HG03439 (cell line): Measurements from ENCODE around the gene GPR3.

Source experiments
- ATAC-seq: cut with Tn5 transposase; IDR thresholded peaks from one replicate; pipeline ENCODE4 v1.9.1; 2021; ENCODE audit warnings: mild to moderate bottlenecking, moderate library complexity; ENCODE audit not compliant: unreplicated experiment

Gene GPR3, protein sequence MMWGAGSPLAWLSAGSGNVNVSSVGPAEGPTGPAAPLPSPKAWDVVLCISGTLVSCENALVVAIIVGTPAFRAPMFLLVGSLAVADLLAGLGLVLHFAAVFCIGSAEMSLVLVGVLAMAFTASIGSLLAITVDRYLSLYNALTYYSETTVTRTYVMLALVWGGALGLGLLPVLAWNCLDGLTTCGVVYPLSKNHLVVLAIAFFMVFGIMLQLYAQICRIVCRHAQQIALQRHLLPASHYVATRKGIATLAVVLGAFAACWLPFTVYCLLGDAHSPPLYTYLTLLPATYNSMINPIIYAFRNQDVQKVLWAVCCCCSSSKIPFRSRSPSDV

DNA sequence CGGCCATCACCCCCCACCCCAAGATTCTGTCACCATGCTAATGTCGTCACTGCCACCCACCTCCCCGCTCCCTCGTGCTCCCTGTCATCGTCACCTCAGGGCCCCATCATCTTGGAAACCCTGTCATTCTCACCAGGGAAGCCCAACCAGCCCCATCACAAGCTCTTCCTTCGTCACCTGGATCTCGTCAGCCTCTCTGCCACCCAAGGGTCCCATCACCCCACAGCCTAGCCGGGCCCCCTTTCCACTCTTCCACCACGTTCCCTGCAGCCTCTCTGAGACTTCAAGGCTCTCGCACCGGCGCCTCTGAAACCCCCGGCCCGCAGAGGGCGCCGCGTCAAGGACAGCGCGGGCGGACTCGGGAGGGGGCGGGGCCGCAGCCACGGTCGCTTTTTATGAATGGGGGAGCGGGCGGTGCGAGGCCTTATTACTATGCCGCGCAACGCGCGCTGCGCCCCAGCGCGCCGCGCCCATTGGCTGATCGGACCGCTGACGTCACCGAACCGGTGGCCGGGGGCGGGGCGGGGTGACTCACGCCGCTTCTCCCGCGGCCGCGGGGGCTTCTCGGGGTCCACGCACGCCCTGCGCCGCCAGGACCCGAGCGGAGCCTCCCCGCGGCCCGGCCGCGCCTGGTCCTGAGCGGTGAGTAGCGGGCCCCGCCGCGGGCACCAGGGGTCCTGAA is at the start of gene GPR3:
Gene GPR3 (plus strand): TSS at position 527 of the 682 bp plus-strand sequence. CDS start 1,177 bp downstream, outside the sequence.
- peak; percentile 68 for ATAC-seq

DNA sequence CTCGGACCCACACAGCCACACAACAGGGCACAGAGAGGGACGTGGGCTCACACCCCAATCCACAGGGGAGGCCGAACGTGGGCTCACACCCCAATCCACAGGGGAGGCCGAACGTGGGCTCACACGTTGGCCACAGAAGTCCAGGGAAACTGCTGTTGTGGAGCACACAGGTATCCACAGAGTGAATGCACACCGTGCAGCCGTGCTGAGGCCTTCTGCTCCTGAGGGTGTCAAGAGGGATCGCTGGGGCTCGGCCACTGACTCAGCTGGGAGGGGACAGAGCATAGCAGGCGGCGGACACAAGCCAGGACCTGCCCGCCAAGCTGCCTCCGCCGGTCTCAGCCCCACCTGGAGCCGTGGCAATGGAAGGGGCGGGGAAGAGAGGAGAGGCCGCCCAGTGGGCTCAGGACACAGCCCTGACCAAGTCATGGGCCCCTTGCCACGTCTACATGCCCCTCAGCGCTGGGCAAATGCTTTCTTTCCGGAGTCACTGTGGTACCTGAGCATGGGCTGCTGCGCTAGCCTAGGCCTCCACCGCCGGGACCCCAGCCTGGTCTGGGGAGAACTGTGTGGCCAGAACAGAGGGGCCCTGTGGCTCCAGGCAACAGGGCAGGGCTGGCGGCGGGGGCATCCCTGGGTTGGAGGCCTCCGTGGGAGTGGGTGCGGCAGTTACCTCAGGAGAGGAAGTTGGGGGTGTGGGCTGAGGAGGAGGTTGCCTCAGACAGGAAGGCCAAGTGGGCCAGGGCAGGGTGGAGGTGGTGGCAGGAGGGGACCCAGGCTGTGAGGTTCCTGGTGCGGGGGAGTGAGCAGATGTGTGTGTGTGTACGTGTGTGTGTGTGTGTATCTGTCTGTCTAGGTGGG is 49.4 kb upstream of the GPR3 start:
- no peak for ATAC-seq

DNA sequence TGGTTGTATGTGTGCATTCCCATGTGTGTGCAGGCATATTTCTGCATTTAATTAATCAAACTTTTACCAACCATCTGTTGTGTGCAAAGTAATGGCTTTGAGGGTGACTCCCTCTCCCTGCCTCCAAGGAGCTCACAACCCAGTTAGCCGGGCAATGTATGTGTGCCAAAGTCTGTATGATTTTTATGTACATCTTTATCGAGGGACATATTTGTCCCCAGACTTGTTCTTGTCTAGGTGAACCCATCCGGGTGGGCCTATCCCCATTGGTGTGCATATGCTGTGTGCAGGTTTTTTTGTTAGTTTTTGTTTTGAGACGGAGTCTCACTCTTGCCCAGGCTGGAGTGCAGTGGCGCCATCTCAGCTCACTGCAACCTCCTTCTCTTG is 48.8 kb upstream of the GPR3 start:
- no peak for ATAC-seq

DNA sequence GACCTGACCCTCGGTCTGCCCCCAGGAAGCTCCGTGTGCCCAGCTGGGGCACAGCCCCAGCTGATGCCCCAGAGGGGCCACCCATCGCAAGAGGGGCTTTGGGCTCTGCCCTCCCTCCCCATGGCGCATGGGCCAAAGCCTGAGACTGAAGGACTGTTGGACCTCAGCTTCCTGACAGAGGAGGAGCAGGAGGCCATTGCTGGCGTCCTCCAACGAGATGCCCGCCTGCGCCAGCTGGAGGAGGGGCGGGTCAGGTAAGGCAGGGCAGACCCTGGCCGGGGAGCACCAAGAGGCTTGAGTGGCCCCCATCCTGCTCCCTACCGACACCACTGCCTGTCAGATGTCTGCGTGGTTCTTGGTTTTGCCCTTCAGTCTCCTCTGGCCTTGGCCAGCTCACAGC is 47.1 kb upstream of the GPR3 start:
- ATAC-seq, result no peak

DNA sequence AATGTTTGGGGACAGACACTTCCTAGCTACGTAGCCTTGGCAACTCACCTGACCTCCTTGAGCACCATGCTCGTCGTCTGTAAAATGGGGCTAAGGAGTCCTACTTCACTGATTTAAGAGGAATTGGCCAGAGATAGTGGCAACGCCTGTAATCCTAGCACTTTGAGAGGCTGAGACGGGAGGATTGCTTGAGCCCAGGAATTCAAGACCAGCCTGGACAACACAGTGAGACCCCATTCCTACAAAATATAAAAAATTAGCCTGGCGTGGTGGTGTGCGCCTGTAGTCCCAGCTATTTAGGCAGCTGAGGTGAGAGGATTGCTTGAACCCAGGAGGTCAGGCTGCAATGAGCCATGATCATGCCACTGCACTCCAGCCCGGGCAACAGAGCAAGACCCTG is 46.1 kb upstream of the GPR3 start:
- ATAC-seq, result no peak

DNA sequence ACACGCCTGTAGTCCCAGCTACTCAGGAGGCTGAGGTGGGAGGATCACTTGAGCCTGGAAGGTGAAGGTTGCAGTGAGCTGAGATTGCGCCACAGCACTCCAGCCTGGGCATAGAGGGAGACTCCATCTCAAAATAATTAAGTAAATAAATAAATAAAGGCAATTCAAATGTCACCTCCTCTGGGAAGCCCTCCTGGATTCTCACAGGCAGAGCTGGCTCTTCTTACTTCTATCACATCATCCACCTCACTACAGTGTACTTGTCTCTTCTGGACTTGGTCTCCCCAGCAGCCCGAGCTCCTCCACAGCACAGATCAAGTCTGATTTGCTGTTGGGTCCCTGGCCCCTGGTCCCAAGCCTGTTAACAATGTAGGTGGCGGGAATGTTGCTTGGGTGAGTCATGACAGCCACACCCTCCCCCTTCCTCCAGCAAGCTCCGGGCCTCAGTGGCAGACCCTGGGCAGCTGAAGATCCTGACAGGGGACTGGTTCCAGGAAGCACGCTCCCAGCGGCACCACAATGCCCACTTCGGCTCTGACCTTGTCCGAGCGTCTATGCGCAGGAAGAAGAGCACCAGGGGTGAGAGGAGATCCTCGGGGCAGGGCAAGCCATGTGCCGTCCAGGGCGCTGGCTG is 45.3 kb upstream of the GPR3 start:
- no peak for ATAC-seq

DNA sequence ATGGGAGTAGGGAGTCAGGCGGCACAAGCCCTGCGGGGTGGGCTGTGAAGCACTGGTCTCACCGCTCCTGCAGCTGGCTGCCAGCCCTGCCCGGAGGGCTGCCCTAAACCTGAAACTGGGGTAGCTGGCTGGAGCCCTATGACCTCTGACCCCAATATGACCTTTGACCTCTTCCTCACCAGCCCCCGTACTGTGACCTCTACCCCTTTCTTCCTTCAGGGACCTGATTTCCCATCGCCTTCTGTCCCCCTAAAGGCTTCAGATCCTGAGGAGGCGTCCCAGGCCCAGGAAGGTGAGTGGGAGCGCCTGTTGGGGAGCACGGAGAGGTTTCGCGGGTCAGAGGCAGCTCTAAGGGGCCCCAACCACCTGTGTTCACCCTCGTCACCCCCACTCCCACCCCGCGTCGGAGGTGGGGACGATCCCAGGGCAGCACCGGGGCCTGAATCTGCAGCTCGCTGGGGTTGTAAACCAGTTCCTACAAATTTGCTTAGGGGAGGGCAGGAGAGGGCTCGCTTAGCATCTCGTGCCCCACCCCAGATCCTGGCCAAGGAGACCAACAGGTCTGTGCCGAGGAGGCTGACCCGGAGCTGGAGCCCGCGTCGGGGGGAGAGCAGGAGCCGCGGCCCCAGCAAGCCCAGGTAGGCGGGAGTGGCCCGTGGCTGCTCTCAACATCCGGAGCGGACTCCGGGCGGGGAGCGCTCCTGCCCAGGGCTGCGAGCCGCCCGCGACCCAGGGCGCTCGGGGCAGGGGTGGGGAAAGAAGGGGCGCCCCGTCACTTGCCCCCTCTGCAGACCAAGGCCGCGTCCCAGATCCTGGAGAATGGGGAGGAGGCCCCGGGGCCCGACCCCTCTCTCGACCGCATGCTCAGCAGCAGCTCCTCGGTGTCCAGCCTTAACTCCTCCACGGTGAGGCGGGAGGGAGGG is 43.3 kb upstream of the GPR3 start:
- ATAC-seq, result no peak

DNA sequence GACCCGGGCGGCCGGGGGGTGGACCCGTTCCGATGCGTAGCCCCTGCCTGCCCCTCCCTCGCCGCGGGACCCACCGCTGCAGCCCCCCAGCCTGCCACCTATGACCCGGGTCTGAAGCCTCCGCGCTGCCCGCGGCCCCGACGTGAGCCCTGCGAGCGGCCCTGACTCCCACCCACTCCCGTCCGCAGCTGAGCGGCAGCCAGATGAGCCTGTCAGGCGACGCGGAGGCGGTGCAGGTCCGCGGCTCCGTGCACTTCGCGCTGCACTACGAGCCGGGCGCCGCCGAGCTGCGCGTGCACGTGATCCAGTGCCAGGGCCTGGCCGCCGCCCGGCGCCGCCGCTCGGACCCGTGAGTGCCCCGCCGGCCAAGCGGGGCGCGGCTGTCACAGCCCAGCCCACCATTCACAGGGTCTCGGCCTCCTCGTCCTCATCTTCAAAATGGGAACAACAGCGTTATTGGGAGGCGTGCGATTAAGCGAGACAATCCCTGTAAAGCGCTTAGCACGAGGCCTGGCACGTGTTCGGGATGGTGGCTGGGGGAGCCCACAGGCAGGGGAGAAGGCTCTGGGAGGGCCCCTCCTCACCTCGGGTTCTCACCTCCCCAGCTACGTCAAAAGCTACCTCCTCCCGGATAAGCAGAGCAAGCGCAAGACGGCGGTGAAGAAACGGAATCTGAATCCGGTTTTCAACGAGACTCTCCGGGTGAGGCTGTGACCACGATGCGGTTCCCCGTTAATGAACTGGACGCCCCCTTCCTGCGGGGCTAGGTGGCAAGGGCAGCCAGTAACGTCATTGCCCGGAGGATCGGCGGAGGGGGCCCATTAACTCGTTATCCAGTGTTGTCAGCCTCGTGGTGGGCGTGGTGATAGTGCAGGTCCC is 42.4 kb upstream of the GPR3 start:
- no peak for ATAC-seq

DNA sequence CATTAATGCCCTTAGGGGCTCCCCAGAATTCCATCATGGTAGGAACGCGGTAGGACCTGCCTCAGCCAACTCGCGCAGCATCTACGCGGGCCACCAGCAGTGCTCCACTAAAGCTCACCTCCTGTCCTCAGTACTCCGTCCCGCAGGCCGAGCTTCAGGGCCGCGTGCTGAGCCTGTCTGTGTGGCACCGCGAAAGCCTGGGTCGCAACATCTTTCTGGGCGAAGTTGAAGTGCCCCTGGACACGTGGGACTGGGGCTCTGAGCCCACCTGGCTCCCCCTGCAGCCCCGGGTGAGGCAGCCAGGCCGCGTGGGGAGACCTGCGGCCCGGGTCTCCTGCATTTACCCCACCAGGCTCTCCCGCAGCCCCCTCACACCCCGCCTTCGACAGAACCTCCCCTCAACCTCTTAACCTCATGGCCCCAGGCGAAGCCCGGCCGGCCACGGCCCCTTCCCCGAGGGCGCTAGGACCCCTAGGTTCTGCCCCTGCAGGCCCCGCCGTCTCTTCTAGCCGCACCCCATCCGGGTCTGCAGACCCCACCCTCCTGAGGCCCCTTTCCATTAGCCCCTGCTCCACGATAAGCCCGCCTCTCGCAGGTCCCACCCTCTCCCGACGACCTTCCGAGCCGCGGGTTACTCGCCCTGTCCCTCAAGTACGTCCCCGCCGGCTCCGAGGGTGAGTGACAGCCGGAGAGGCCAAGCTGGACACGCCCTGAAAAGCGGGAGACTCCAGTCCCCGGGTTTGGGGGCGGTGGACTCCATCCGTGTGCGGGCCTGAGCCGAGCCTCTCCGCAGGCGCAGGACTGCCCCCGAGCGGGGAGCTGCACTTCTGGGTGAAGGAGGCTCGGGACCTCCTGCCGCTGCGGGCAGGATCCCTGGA is 41.5 kb upstream of the GPR3 start:
- no peak for ATAC-seq

DNA sequence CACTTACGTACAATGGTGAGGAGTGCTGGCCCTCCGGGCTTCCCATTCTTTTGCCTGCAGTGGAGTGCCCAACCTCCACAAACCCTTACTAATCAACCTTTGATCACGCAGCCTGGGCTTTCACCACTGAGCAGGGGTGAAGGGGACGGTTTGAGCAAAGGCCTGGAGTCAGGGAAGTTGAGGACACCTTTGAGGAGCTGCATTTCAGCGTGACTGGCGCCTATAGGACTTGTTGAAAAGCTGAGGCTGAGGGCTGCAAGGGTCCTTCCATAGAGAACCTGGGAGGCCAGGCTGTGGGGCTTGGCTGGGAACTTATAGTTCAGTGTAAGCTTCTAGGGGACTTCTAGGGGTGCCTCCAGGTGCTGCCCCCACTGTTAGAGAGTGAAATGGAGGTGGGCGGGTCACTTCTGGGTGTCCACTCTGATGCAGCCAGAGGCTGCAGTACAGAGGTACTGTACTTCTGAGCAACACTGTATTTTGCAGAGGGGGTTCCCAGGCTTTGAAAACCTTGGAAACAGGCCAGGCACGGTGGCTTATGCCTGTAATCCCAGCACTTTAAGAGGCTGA is 40.8 kb upstream of the GPR3 start:
- no peak for ATAC-seq

DNA sequence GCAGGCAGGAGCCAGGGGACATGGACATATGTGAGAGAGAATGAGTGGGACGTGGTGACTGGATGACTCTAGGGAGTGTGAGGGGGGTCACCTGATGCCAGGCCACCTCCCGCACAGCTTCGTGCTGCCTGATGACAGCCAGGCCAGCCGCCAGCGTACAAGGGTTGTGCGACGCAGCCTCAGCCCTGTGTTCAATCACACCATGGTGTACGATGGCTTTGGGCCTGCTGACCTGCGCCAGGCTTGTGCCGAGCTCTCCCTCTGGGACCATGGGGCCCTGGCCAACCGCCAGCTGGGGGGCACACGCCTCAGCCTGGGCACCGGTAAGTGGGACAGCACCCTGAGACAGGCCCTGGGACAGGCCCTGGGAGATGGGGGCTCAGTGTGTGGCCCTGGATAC is 39.3 kb upstream of the GPR3 start:
- no peak for ATAC-seq

DNA sequence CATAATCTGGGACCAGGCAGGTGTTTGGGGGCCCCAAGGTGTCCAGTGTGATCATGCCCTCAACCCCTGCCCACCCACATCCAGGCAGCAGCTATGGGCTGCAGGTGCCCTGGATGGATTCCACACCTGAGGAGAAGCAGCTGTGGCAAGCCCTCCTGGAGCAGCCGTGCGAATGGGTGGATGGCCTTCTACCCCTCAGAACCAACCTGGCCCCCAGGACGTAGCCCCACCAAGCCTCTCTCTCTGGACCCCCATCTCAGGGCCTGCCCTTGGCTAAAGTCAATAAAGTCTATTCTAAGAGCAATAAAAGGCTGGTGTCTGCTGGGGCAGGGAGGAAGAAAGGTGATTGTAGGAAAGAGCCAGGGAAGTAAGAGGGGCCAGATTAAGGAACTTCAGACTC is 38.8 kb upstream of the GPR3 start:
- no peak for ATAC-seq

DNA sequence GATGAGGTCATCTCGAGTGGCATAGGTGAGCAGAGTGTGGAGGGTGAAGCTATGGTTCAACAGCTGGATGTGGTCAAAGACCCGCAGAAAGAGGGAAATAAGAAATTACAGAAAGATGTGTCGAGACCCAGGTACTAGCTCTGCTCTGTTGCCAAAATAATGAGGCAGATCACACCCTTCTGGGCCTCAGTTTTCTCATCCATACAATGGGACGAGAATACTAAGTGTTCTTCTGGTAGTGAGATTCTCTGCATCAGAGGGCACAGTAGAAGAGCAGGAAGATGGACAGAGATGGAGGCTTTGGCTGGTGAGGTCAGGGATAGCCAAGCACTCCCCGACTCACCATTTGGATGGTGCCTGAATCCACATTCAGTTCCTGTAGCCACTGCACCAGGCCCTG is 36.7 kb upstream of the GPR3 start:
- ATAC-seq, result no peak

DNA sequence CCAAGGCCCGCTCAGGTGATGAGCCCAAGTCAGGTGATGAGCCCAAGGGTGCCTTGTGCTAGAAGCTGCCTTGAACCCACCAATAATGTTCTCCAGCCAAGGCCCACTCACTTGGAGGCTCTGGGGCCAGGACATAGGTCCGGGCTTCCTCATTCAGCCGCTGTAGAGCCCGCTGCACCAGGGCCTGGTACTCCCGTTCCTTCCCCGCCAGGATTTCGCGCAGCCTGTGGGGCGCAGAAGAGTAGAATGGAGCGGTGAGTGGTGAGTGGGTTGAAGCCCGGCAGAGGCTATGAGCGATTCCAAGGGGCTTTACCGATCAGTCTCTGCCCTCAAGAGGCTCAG is 36.2 kb upstream of the GPR3 start:
- ATAC-seq, result no peak

DNA sequence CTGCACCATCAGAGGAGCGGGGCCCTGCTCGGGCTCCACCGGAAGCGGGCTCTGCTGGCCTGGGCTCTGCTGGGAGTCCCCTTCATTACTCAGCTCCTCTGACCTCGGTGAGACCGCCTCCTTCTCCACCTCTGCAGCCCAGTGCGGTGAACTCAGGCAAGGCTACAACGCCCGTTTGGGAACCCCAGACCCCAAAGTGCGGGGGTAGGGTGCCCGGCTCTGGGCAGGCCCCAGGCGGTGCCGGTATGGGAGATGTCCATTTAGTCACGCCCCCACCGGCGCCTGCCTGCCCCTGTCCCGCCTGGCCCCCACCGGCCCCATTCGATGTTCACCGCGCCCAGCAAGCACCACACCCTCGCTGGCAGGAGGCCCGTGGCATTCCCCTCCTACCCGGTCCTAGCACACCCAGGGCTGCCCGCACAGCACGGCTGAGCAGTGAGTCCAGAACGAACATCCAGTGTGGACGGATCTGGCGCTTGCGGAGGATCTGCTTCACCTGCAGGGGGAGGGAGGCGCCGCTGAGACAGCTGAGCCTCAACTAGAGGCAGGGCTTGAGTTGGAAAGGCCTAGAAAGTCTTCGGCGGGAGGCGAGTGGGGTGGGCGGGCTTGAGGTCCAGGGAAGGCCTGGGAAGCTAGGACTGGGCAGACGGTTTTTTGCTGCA is 35.7 kb upstream of the GPR3 start:
- peak; percentile 39 for ATAC-seq

DNA sequence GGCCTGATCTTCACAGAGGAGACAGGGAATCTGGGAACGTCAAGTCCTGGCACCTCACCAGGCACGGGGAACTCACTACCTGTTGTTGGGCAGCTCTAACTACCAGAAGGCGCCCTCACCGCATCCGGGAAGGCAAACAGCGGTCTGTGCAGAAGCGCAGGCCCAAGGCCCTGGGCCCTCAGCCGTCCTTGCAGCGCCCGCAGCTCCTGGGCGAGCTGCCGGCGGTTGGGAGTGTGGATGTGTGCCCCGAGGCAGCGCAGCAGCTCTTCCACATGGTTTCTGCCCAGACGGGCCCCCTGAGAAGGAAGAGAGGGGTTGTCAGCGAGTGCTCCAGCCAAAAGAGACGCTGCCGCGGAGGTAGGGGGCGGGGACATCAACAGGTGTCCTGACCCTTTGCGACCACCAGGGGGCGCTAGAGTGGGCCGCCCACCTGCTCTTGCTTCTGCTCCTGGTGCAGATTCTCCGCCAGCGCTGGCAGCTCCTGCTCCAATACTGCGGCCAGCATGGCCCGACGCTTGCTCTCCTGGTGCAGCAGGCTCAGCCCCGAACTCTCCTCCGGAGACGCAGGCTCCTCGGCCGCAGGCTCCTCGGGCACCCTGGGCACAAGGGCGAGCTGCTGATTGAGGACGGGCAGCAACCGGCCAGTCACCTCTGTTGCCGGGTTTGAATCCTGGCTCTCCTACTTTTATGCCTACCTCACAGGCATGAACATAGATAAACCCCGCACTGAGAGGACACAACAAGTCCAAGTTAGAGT is 35.0 kb upstream of the GPR3 start:
- ATAC-seq, result peak; percentile 54
